HG02870 (cell line): Measurements from ENCODE around the gene GPR146.

Source experiments
- ATAC-seq: cut with Tn5 transposase; IDR thresholded peaks from one replicate; pipeline ENCODE4 v1.9.1; 2021; ENCODE audit warnings: mild to moderate bottlenecking, moderate library complexity; ENCODE audit not compliant: unreplicated experiment

The GPR146 gene

DNA sequence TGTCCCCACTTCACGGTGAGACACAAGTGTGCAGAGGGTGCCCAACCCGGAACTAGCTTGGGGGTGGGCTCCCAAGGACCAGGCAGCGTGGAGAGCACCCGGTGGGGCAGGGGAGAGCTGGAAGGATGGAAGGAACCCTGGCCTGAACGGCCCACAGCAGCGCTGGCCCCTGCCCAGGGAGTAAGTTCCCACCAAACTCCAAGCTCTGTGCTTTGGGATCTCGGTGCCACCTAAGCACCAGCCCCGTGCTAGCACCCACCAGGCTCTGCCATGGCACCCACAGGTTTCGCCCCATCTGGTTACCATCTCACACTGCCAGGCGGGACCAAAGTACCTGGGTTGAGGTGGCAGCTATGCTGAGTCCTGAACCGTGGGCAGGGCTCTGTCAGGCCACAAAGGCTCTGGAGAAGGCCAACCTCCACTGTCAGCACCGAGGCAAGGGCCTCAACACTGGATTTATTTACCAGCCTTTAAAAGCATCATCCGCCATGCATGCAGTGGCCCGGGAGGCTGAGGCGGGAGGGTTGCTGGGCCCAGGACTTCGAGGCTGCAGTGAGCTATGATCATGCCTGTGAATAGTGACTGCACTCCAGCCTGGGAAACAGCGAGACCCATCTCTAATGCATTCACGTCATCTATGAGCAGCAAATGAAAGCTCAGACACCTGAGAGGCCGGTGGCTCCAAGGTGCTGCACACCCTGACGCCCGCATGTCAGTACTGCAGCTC, 59.6 kb downstream of the GPR146 start:
- no peak for ATAC-seq

DNA sequence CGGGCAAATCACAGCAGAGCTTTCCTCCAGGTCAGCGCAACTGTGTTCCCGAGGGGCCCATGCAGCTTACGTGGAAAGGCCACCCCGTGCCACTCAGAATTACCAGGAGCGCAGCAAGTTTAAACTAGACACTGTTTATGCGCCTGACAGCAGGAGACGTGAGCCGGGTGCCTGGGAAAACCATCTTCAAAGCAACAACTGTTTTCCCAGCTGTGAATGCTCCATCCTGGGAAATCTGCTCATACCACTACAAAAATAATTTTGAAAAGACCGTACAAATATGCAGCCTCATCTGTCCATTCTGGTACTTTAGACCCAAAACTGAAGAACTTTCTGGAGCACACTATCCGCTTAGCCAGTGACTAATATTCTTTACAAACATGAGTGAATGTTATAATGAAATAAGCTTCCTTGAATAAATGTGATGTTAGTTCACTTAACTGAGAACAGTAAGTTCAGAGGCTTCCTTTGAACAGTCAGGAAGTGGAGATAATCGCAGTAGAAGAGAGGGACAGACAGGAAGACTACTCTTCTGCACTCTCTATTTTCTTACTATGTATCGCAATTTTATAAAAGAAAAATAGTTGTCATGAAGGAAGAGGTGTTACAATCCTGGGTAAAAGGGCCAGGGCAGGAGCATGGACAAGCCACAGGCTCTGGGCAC, 60.3 kb downstream of the GPR146 start:
- ATAC-seq: no peak

DNA sequence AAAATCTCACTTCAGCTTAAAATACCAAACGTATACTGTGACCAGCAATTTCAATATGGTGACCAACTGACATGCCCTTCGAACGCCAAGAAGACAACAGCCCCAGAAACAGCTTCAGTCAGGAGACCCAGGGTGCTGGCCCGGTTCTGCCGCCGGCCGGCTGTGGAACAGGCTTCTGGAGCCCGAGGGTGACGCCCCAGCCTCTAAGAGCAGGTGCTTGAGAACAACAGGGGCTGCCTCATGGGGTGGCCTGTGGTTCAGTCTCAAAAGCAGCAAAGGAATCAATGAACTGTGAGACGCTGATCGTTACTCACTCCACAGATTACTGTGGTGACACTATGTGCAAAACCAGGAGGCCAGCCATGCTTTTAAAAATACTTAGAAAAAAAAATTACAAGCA, 60.8 kb downstream of the GPR146 start:
- ATAC-seq: no peak

- ATAC-seq: no peak
Observed at GRCh38 chr7:1106063-1106792, 61.9 kb downstream of the GPR146 start.

- no peak for ATAC-seq
Observed at GRCh38 chr7:1106793-1107421, 62.6 kb downstream of the GPR146 start.

DNA sequence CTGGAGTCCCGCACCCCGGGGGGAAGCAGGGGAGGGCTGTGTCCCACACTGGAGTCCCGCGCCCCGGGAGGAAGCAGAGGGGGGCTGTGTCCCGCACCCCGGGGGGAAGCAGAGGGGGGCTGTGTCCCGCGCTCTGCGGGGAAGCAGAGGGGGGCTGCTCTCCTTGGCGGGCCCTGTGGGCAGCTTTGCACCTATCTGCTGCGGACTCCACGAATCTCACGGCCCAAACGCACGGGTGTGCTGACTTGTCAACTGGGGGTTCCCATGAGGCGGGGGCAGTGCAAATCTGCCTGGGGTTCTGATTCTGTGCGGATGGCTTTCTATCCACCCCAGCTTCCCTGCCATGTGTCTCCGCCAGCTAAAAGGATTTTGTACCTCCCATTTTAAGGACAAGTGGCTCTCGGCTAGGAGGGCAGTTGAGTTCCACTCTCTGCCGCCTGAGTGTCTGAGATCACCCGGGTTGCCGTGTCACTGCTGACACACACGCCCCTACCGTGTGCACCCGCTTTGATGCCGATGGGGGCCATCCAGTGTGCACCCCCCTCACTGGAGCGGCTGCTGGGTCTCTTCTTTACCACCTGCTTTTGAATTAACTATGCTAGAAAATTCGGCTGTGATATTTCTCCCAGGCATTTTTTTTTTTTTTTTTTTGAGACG, 64.0 kb downstream of the GPR146 start:
- ATAC-seq: no peak
